Trophoblast cell (in vitro differentiated cells and primary cell): ENCODE results near the gene CDH18.

Source experiments
- DNase-seq, 2 donors: peaks; one replicate each; pipeline ENCODE4 v3.0.0-alpha.2; 2016
- H2AFZ ChIP-seq: 2 replicates; pipeline ENCODE4 v1.6.1; 2013; ENCODE audit warnings: low read length, moderate library complexity, mild to moderate bottlenecking; ENCODE audit not compliant: insufficient read depth, poor library complexity
- H2AK5ac ChIP-seq: 2 replicates; pipeline ENCODE4 v1.6.1; 2013; ENCODE audit warnings: mild to moderate bottlenecking, low read length
- H2BK120ac ChIP-seq: 2 replicates; pipeline ENCODE4 v1.6.1; 2013; ENCODE audit warnings: low read length, mild to moderate bottlenecking, moderate library complexity; ENCODE audit not compliant: insufficient read depth, poor library complexity
- H2BK12ac ChIP-seq: 2 replicates; pipeline ENCODE4 v1.6.1; 2013; ENCODE audit warnings: mild to moderate bottlenecking, low read length, moderate library complexity
- H2BK5ac ChIP-seq: 2 replicates; pipeline ENCODE4 v1.6.1; 2013; ENCODE audit warnings: low read length, low read depth, moderate library complexity, mild to moderate bottlenecking; ENCODE audit not compliant: poor library complexity
- H3K14ac ChIP-seq: 2 replicates; pipeline ENCODE4 v1.6.1; 2013; ENCODE audit warnings: mild to moderate bottlenecking, low read length
- H3K18ac ChIP-seq: 2 replicates; pipeline ENCODE4 v1.6.1; 2013; ENCODE audit warnings: mild to moderate bottlenecking, low read length
- H3K23ac ChIP-seq: 2 replicates; pipeline ENCODE4 v1.6.1; 2013; ENCODE audit warnings: low read length
- H3K27ac ChIP-seq: 2 replicates; pipeline ENCODE4 v1.5.1; 2013; ENCODE audit warnings: low read depth, mild to moderate bottlenecking, inconsistent platforms, low read length, moderate library complexity
- H3K27me3 ChIP-seq: 2 replicates; pipeline ENCODE4 v1.6.1; 2013; ENCODE audit warnings: inconsistent platforms, mild to moderate bottlenecking, low read length, moderate library complexity; ENCODE audit not compliant: insufficient read depth
- H3K36me3 ChIP-seq, 2 experiments: 1 replicate in 1 of 2; 2 replicates in 1 of 2; pipeline ENCODE4 v1.6.1; 2013; ENCODE audit warnings: low read length in 2 of 2, mild to moderate bottlenecking in 2 of 2, moderate library complexity in 1 of 2; ENCODE audit not compliant: insufficient read depth in 2 of 2, control insufficient read depth in 1 of 2
- H3K4ac ChIP-seq: 2 replicates; pipeline ENCODE4 v1.6.1; 2013; ENCODE audit warnings: low read depth, mild to moderate bottlenecking, low read length, moderate library complexity
- H3K4me1 ChIP-seq, 2 experiments: 1 replicate in 1 of 2; 2 replicates in 1 of 2; pipeline ENCODE4 v1.6.1; 2013; ENCODE audit warnings: low read length in 2 of 2, mild to moderate bottlenecking in 2 of 2, moderate library complexity in 1 of 2; ENCODE audit not compliant: insufficient read depth in 2 of 2, control insufficient read depth in 1 of 2
- H3K4me2 ChIP-seq: 2 replicates; pipeline ENCODE4 v1.6.1; 2013; ENCODE audit warnings: inconsistent platforms, mild to moderate bottlenecking, low read length, moderate library complexity
- H3K4me3 ChIP-seq: 2 replicates; pipeline ENCODE4 v1.5.1; 2013; ENCODE audit warnings: mild to moderate bottlenecking, low read depth, low read length, inconsistent platforms
- H3K79me1 ChIP-seq: one replicate; pipeline ENCODE4 v1.6.1; 2013; ENCODE audit warnings: low read length
- H3K79me2 ChIP-seq: 2 replicates; pipeline ENCODE4 v1.6.1; 2013; ENCODE audit warnings: low read length, mild to moderate bottlenecking; ENCODE audit not compliant: control insufficient read depth, insufficient read depth, poor library complexity
- H3K9ac ChIP-seq: 2 replicates; pipeline ENCODE4 v1.6.1; 2013; ENCODE audit warnings: mild to moderate bottlenecking, low read length
- H3K9me3 ChIP-seq: 2 replicates; pipeline ENCODE4 v1.6.1; 2013; ENCODE audit warnings: low read depth, mild to moderate bottlenecking, control low read depth, inconsistent platforms, low read length; ENCODE audit not compliant: insufficient read depth
- H4K12ac ChIP-seq: 2 replicates; pipeline ENCODE4 v1.6.1; 2013; ENCODE audit warnings: low read depth, mild to moderate bottlenecking, low read length, moderate library complexity
- H4K8ac ChIP-seq: 2 replicates; pipeline ENCODE4 v1.6.1; 2013; ENCODE audit warnings: low read depth, mild to moderate bottlenecking, low read length, moderate library complexity
- H4K91ac ChIP-seq: one replicate; pipeline ENCODE4 v1.6.1; 2013; ENCODE audit warnings: low read depth, mild to moderate bottlenecking, low read length, moderate library complexity
- WGBS: extraction: QIAGEN DNeasy Blood & Tissue Kit; methylation state at CpG from one replicate; pipeline ENCODE4 v1.1.7; 2013; ENCODE audit warnings: missing lambda C conversion rate; ENCODE audit not compliant: insufficient read length, insufficient coverage; ENCODE audit errors: extremely low coverage; 5-methylcytosine and 5-hydroxymethylcytosine counted together

CDH18 gene

GRCh38 chr5:19701731-19702130 lies 286.3 kb downstream of the CDH18 start:
- H3K9ac ChIP-seq, result no peak overlapping the region
- H3K18ac ChIP-seq, result no peak overlapping the region
- H4K12ac ChIP-seq, result no peak overlapping the region
- H3K23ac ChIP-seq, result no peak overlapping the region
- H3K4me2 ChIP-seq, result no peak overlapping the region
- H3K36me3 ChIP-seq, result peaks cover 0 to 2% of the 10 kb centered on the region in 2 experiments
- no peak overlapping the region for H2AK5ac ChIP-seq
- no peak overlapping the region for H3K4ac ChIP-seq
- WGBS, result no CpG with 5 or more reads among the region's 5 CpGs
- H2AFZ ChIP-seq, result no peak overlapping the region
- no peak overlapping the region for H2BK120ac ChIP-seq
- no peaks in the 10 kb centered on the region for H3K79me2 ChIP-seq
- no peak overlapping the region for H3K14ac ChIP-seq
- no peaks in the 10 kb centered on the region for H3K79me1 ChIP-seq
- DNase-seq, result peak; percentile 80 to 96
- H3K4me3 ChIP-seq, result no peak overlapping the region
- H2BK5ac ChIP-seq, result no peak overlapping the region
- H3K9me3 ChIP-seq, result peaks cover 4% of the 10 kb centered on the region
- no peak overlapping the region for H4K8ac ChIP-seq
- H2BK12ac ChIP-seq, result no peak overlapping the region
- H3K27ac ChIP-seq, result no peak overlapping the region
- peaks cover 0 to 3% of the 10 kb centered on the region in 2 experiments for H3K4me1 ChIP-seq
- no peak overlapping the region for H4K91ac ChIP-seq
- H3K27me3 ChIP-seq, result no peaks in the 10 kb centered on the region

GRCh38 chr5:19694949-19695611 lies 292.9 kb downstream of the CDH18 start:
- DNase-seq, result no peak
- Histone ChIP-seq H3K14ac (no peak overlapping the region), H3K4me2 (no peak overlapping the region), H2BK12ac (no peak overlapping the region), H3K4ac (no peak overlapping the region), H2BK5ac (no peak overlapping the region), H4K91ac (no peak overlapping the region), H2AFZ (no peak overlapping the region), H2AK5ac (no peak overlapping the region), H4K12ac (no peak overlapping the region), H2BK120ac (no peak overlapping the region), H3K23ac (no peak overlapping the region), H4K8ac (no peak overlapping the region), H3K18ac (no peak overlapping the region), H3K36me3 (peaks cover 0 to 2% of the 10 kb centered on the region in 2 experiments), H3K4me1 (no peaks in the 10 kb centered on the region), H3K9me3 (no peaks in the 10 kb centered on the region), H3K79me1 (no peaks in the 10 kb centered on the region), H3K9ac (no peak overlapping the region), H3K79me2 (no peaks in the 10 kb centered on the region), H3K27me3 (no peaks in the 10 kb centered on the region), H3K4me3 (no peak overlapping the region), H3K27ac (no peak overlapping the region)
- WGBS, result no CpG with 5 or more reads among the region's 4 CpGs

- no peak overlapping the region for H2BK5ac ChIP-seq
- peaks cover 6% of the 10 kb centered on the region for H3K9me3 ChIP-seq
- no peak overlapping the region for H3K14ac ChIP-seq
- peaks cover 0 to 2% of the 10 kb centered on the region in 2 experiments for H3K36me3 ChIP-seq
- no CpG with 5 or more reads among the region's 1 CpG for WGBS
- no peaks in the 10 kb centered on the region for H3K4me1 ChIP-seq
- H4K12ac ChIP-seq, result no peak overlapping the region
- H3K27me3 ChIP-seq, result no peaks in the 10 kb centered on the region
- H2BK12ac ChIP-seq, result no peak overlapping the region
- H3K9ac ChIP-seq, result no peak overlapping the region
- no peaks in the 10 kb centered on the region for H3K79me2 ChIP-seq
- DNase-seq, result no peak
- no peak overlapping the region for H3K27ac ChIP-seq
- H4K91ac ChIP-seq, result no peak overlapping the region
- H4K8ac ChIP-seq, result no peak overlapping the region
- no peak overlapping the region for H3K4me2 ChIP-seq
- H3K4ac ChIP-seq, result no peak overlapping the region
- H3K18ac ChIP-seq, result no peak overlapping the region
- no peak overlapping the region for H3K4me3 ChIP-seq
- no peak overlapping the region for H2AFZ ChIP-seq
- no peak overlapping the region for H3K23ac ChIP-seq
- H2AK5ac ChIP-seq, result no peak overlapping the region
- no peak overlapping the region for H2BK120ac ChIP-seq
- no peaks in the 10 kb centered on the region for H3K79me1 ChIP-seq
These were observed 297.0 kb downstream of the CDH18 start for GRCh38 chr5:19690978-19691377.

GRCh38 chr5:19685473-19685872 lies 302.5 kb downstream of the CDH18 start:
- Histone ChIP-seq H2AK5ac (no peak overlapping the region), H3K4me2 (no peak overlapping the region), H2BK5ac (no peak overlapping the region), H3K18ac (no peak overlapping the region), H4K8ac (no peak overlapping the region), H3K9ac (no peak overlapping the region), H3K9me3 (peaks cover 6% of the 10 kb centered on the region), H3K4me1 (no peaks in the 10 kb centered on the region), H4K91ac (no peak overlapping the region), H4K12ac (no peak overlapping the region), H3K14ac (no peak overlapping the region), H3K79me1 (no peaks in the 10 kb centered on the region), H3K23ac (no peak overlapping the region), H2AFZ (no peak overlapping the region), H3K79me2 (no peaks in the 10 kb centered on the region), H3K27ac (no peak overlapping the region), H3K4ac (no peak overlapping the region), H3K27me3 (no peaks in the 10 kb centered on the region), H3K4me3 (no peak overlapping the region), H2BK12ac (no peak overlapping the region), H3K36me3 (no peaks in the 10 kb centered on the region), H2BK120ac (no peak overlapping the region)
- no CpG with 5 or more reads among the region's 3 CpGs for WGBS
- no peak for DNase-seq
